G401.6 (cell line): ENCODE results near the gene MUC4.
"Not testable (repeated sequence)": the region's sequence is repeated elsewhere in the genome, so short reads cannot be mapped to it uniquely, and the experiment has no call there.

Experiments
- FAIRE-seq: peaks from 2 replicates; lab custom pipeline; 2012; peaks lifted over from hg19 to GRCh38; lab: Jason Lieb, UNC

Gene MUC4

GRCh38 chr3:195738274-195739044 lies 73.3 kb downstream of the MUC4 start:
- FAIRE-seq: no peak

- not testable (repeated sequence) for FAIRE-seq
Measured at GRCh38 chr3:195737782-195738181, 73.9 kb downstream of the MUC4 start.

GRCh38 chr3:195736866-195737490 lies 74.8 kb downstream of the MUC4 start:
- no peak for FAIRE-seq

- FAIRE-seq: no peak
Measured at GRCh38 chr3:195735036-195735695, 76.6 kb downstream of the MUC4 start.

- FAIRE-seq: no peak
Measured at GRCh38 chr3:195732940-195733339, 78.8 kb downstream of the MUC4 start.

GRCh38 chr3:195731356-195731905 lies 80.3 kb downstream of the MUC4 start:
- FAIRE-seq: no peak

GRCh38 chr3:195729476-195730251 lies 82.1 kb downstream of the MUC4 start:
- no peak for FAIRE-seq

GRCh38 chr3:195728789-195729188 lies 82.9 kb downstream of the MUC4 start:
- FAIRE-seq: not testable (repeated sequence)

GRCh38 chr3:195727606-195728195 lies 84.0 kb downstream of the MUC4 start:
- FAIRE-seq: no peak

GRCh38 chr3:195725916-195726740 lies 85.6 kb downstream of the MUC4 start:
- FAIRE-seq: not testable (repeated sequence)

- not testable (repeated sequence) for FAIRE-seq
Measured at GRCh38 chr3:195724363-195724762, 87.4 kb downstream of the MUC4 start.

GRCh38 chr3:195722996-195723345 lies 88.8 kb downstream of the MUC4 start:
- FAIRE-seq: not testable (repeated sequence)

- not testable (repeated sequence) for FAIRE-seq
Measured at GRCh38 chr3:195722139-195722995, 89.4 kb downstream of the MUC4 start.

GRCh38 chr3:195720831-195721506 lies 90.8 kb downstream of the MUC4 start, which contains the start of gene MUC20:
Gene MUC20, plus strand, starts transcription at chr3:195720978. Its CDS starts 30 bp downstream, at chr3:195721008.
- FAIRE-seq: not testable (repeated sequence)

- not testable (repeated sequence) for FAIRE-seq
Measured at GRCh38 chr3:195719514-195720254, 92.0 kb downstream of the MUC4 start.

- no peak for FAIRE-seq
Measured at GRCh38 chr3:195718477-195718984, 93.2 kb downstream of the MUC4 start.

- FAIRE-seq: no peak
Measured at GRCh38 chr3:195717852-195718476, 93.8 kb downstream of the MUC4 start.

GRCh38 chr3:195717416-195717815 lies 94.3 kb downstream of the MUC4 start:
- FAIRE-seq: no peak
